Brain microvascular endothelial cell (primary cell): ENCODE measurements around the gene ACTR10.
A peak's percentile ranks its signal among the peaks of the same experiment; 100 is the strongest.

ENCODE experiments used
- DNase-seq: peaks from one replicate; pipeline ENCODE4 v3.0.0-alpha.2; 2020
- H3K27ac ChIP-seq: fragments of 250-450 bp; sonication (Bioruptor Pico); 2 replicates; pipeline ENCODE4 v1.5.1; 2020; ENCODE audit warnings: mild to moderate bottlenecking, moderate library complexity
- H3K27me3 ChIP-seq: fragments of 250-450 bp; sonication (Bioruptor Pico); replicated peaks from 2 replicates; pipeline ENCODE4 v1.5.1; 2020; ENCODE audit warnings: mild to moderate bottlenecking
- H3K36me3 ChIP-seq: fragments of 250-450 bp; sonication (Bioruptor Pico); replicated peaks from 2 replicates; pipeline ENCODE4 v1.5.1; 2020; ENCODE audit warnings: mild to moderate bottlenecking
- H3K4me3 ChIP-seq: 2 replicates; pipeline ENCODE4 v1.5.1; 2011; ENCODE audit warnings: low read depth, mild to moderate bottlenecking, control low read depth, low read length, moderate library complexity
- in situ Hi-C: cut with HindIII; loops from 2 replicates; pipeline ENCODE4 v1.10.0; 2017; ENCODE audit warnings: low sequenced_read_pairs, low pct_ligation_motif_present
- TF ChIP-seq, protein P1 (sequence below): IDR thresholded peaks from 2 replicates; pipeline ENCODE4 v1.5.1; 2011; ENCODE audit warnings: low read depth, mild to moderate bottlenecking, moderate library complexity, low read length, control low read depth, inconsistent platforms; ENCODE audit errors: missing control alignments

Gene ACTR10

DNA sequence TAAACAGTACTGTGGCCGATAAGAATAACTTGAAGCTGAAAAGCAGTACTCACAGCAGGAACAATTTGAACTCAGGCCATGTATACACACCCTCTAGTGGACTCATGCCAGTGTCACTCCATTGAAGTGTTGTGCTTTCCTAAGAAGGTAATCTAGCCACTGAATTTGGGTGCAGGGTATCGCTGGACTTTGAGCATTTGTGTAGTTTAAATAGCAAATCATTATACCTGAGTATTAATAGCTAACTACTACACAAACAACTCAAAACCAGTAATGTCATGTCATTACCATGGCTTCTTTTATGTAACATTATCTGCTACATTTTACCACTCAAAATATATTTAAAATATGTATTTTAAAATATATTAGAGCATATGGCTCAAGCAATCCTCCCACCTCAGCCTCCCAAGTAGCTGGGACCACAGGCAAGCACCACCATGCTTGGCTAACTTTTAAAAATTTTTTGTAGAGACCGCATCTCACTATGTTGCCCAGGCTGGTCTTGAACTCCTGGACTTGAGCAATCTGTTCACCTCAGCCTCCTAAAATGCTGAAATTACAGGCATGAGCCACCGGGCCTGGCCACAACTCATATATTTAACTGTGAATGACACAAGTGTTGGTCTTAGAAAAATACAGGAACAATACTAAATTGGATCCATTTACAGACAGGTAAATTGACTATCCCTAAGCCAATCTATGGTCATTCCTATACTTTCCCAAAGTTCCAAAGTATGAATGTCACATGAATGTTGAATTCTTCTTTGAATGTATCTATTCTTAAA lies 72.8 kb downstream of the ACTR10 start:
- H3K27ac ChIP-seq: peak overlapping the region; percentile 50
- in situ Hi-C loops: no loop called here
- peak; percentile 53 for DNase-seq
- H3K4me3 ChIP-seq: no peak overlapping the region
- TF ChIP-seq, protein P1, sequence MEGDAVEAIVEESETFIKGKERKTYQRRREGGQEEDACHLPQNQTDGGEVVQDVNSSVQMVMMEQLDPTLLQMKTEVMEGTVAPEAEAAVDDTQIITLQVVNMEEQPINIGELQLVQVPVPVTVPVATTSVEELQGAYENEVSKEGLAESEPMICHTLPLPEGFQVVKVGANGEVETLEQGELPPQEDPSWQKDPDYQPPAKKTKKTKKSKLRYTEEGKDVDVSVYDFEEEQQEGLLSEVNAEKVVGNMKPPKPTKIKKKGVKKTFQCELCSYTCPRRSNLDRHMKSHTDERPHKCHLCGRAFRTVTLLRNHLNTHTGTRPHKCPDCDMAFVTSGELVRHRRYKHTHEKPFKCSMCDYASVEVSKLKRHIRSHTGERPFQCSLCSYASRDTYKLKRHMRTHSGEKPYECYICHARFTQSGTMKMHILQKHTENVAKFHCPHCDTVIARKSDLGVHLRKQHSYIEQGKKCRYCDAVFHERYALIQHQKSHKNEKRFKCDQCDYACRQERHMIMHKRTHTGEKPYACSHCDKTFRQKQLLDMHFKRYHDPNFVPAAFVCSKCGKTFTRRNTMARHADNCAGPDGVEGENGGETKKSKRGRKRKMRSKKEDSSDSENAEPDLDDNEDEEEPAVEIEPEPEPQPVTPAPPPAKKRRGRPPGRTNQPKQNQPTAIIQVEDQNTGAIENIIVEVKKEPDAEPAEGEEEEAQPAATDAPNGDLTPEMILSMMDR: peak; percentile 53
- H3K27me3 ChIP-seq: no peaks in the 10 kb centered on the region
- peaks cover 42% of the 10 kb centered on the region for H3K36me3 ChIP-seq

DNA sequence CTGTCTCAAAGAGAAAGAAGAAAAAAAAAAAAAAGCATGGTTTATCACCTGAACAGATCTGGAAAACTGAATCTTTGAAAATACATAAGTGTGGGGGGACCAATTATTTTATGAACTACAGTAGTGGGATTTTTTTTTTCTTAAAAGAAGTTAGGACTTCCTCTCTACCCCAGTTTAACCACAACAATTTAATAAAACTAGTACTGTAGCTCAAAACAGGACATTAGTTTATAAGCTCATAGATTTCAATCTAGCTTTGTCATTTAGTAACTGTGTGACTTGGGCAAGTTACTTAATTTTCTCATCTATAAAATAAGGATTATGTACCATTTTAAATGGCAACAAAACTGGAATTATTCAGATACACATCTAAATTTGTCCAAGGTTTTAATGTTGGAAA lies 74.9 kb downstream of the ACTR10 start:
- Histone ChIP-seq H3K27me3 (no peaks in the 10 kb centered on the region), H3K27ac (no peak overlapping the region), H3K4me3 (no peak overlapping the region), H3K36me3 (peaks cover 27% of the 10 kb centered on the region)
- in situ Hi-C loops: no loop called here
- no peak for DNase-seq
- TF ChIP-seq, protein P1: no peak

- TF ChIP-seq, protein P1: no peak
- H3K27ac ChIP-seq: no peak overlapping the region
- H3K36me3 ChIP-seq: peaks cover 27% of the 10 kb centered on the region
- in situ Hi-C loops: no loop called here
- DNase-seq: no peak
- H3K4me3 ChIP-seq: no peak overlapping the region
- H3K27me3 ChIP-seq: no peaks in the 10 kb centered on the region
Observed at GRCh38 chr14:58275527-58276190, 75.7 kb downstream of the ACTR10 start.

DNA sequence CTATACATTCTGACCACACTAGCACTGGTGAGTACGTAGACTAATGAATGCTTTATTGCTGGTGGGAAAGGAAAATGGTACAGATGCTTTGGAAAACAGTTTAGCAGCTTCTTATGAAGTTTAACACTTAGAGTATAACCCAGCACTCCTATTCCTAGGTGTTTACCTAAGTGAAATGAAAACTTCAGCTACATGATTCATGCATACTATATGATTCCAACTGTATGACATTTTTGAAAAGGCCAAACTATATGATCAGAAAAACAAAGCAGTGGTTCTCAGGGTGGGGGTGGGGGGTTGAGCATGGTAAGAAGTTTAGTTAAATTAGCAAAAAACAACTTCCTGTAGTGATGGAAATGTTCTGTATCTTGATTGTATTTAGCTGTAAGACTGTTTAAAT lies 76.3 kb downstream of the ACTR10 start:
- TF ChIP-seq, protein P1: no peak
- H3K27me3 ChIP-seq: no peaks in the 10 kb centered on the region
- H3K27ac ChIP-seq: no peak overlapping the region
- peaks cover 27% of the 10 kb centered on the region for H3K36me3 ChIP-seq
- in situ Hi-C loops: no loop called here
- DNase-seq: no peak
- no peak overlapping the region for H3K4me3 ChIP-seq

DNA sequence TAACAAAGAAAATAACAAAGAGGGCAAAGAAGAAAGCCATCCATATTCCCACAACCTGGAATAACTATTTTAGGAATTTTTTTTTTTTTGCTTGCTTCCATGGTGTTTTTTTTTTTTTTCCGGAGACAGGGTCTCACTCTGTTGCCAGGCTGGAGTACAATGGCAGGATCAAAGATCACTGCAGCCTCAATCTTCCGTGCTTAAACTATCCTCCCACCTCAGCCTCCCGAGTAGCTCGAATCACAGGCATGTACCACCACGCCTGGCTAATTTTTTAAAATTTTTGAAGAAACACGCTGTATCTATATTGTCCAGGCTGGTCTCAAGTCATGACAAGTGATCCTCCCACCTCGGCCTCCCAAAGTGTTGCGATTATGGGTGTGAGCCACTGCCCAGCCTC lies 78.2 kb downstream of the ACTR10 start:
- no peaks in the 10 kb centered on the region for H3K27me3 ChIP-seq
- in situ Hi-C loops: no loop called here
- no peak for DNase-seq
- no peak overlapping the region for H3K27ac ChIP-seq
- H3K4me3 ChIP-seq: no peak overlapping the region
- TF ChIP-seq, protein P1: no peak
- peaks cover 11% of the 10 kb centered on the region for H3K36me3 ChIP-seq
